NB4 (cell line): Measurements from ENCODE around the gene SCFD2.

Experiments used
- DNase-seq: peaks from one replicate; pipeline ENCODE4 v3.0.0; 2010; ENCODE audit warnings: low read depth
- H3K4me3 ChIP-seq: one replicate; pipeline ENCODE4 v1.5.1; 2011; ENCODE audit warnings: mild to moderate bottlenecking, low read depth, low read length, moderate library complexity
- CTCF ChIP-seq: IDR thresholded peaks from one replicate; pipeline ENCODE4 v1.5.1; 2012; ENCODE audit warnings: low read depth, low read length
- MYC ChIP-seq: IDR thresholded peaks from 2 replicates; pipeline ENCODE4 v1.6.1; 2011; ENCODE audit warnings: low read depth, low read length
- POLR2A ChIP-seq: IDR thresholded peaks from 2 replicates; pipeline ENCODE4 v1.6.1; 2011; ENCODE audit warnings: mild to moderate bottlenecking; ENCODE audit not compliant: insufficient read length; ENCODE audit errors: extremely low read depth
- TF ChIP-seq, protein P1 (sequence below): IDR thresholded peaks from 2 replicates; pipeline ENCODE4 v1.6.1; 2011; ENCODE audit warnings: low read depth, low read length

Gene SCFD2

DNA sequence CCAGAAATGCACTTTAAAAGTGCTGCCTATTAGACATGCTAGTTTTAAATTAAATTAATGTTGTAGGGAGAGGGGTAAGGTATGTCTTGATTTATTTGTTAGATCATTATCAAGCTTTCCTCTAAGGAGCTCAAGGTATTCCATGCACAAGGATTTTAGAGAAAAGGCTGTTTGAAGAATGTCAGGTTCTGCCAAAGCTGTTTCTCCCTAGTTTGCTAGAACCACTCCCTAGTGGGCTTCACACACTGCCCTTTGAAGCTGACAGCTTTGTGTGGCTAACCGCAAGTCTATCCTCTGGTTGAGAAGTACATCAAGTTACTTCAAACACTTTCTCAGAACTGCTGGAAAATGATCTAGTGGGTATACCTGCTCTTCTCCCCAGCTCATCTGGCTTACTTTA lies 471.4 kb downstream of the SCFD2 start:
- DNase-seq: no peak
- no peak overlapping the region for H3K4me3 ChIP-seq
- no peak for TF ChIP-seq CTCF
- TF ChIP-seq POLR2A: no peak
- no peak for TF ChIP-seq MYC
- TF ChIP-seq, protein P1, sequence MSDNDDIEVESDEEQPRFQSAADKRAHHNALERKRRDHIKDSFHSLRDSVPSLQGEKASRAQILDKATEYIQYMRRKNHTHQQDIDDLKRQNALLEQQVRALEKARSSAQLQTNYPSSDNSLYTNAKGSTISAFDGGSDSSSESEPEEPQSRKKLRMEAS: no peak

DNA sequence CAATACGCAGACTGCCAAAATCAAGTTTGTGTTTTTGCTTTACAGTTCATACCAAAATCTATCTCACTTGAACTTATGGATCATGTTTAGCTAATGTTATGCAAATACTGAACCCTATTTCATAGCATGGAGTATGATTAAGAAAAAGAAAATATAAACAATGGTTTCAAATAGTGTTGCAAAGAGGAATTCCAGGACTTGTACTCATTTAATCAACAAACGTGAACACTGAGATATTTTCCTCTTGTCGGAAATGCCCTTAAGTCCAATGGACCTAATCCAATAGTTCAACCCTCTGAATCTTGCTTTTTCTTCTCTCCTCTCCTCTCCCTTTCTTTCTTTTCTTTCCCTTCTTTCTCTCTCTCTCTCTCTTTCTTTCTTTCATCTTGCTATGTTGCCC lies 473.0 kb downstream of the SCFD2 start:
- no peak overlapping the region for H3K4me3 ChIP-seq
- no peak for DNase-seq
- TF ChIP-seq MYC (no peak), CTCF (no peak), POLR2A (no peak)
- TF ChIP-seq, protein P1: no peak

DNA sequence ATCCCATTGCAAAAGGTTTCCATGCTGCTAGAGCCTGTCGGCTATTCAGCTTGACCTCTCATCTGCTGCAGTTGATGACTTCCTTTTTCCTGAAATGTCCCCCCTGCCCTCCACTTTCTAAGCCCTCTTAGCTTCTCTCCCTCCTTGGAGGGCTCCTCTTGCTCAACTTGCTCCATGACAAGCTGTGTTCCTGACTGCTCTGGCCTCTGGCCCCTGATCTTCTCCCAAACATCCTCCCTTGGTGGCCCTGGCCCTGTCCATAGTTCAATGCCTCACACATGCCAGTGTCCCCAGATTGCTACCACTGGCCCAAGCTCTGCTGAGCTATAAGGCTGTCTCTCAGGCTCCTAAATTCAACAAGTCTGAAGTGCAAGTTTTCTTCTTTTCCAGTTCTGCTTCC lies 474.1 kb downstream of the SCFD2 start:
- no peak for DNase-seq
- H3K4me3 ChIP-seq: no peak overlapping the region
- TF ChIP-seq, protein P1: no peak
- TF ChIP-seq MYC: no peak
- no peak for TF ChIP-seq CTCF
- no peak for TF ChIP-seq POLR2A

- H3K4me3 ChIP-seq: no peak overlapping the region
- TF ChIP-seq, protein P1: no peak
- no peak for TF ChIP-seq CTCF
- no peak for TF ChIP-seq POLR2A
- TF ChIP-seq MYC: no peak
- DNase-seq: no peak
Observed at GRCh38 chr4:52890521-52890791, 475.4 kb downstream of the SCFD2 start.

DNA sequence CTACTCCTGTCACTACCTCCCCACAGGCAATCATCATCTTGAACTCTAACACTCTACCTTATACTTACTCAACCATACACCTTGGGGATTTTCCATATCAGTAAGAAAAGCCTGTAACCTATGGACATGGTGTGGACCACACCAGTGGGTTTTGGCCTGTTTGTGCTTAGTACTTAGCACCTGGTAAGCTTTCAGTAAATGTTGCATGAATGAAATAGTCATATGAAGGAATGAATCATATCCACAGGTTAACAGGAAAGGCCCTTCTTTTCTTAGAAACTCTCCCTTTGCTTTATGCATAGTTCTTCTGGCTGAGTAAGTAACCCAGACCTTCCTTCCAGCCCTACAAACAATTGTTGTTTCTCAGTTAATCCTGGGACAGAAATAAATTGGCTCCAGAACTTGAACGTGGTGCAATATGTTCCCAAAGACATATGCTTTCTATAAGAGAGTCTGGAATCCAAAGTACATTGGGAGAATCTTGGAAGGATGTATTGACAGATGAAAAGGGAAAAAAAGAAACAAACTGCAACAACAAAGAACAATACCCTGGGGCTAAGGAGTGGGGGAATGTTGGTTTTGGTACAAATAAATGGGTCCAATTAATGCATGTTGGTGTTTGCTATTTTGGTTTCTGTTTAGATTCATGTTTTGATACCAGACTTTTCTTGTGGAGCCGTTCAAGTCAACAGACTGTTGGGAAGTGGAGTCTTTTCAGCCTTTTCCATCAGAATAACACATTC lies 475.9 kb downstream of the SCFD2 start:
- TF ChIP-seq POLR2A (no peak), CTCF (no peak), MYC (no peak)
- TF ChIP-seq, protein P1: no peak
- no peak for DNase-seq
- H3K4me3 ChIP-seq: no peak overlapping the region

GRCh38 chr4:52889354-52889753 lies 476.5 kb downstream of the SCFD2 start:
- TF ChIP-seq POLR2A: no peak
- TF ChIP-seq MYC: no peak
- TF ChIP-seq, protein P1: no peak
- no peak for TF ChIP-seq CTCF
- DNase-seq: no peak
- no peak overlapping the region for H3K4me3 ChIP-seq
